Measurements from ENCODE around the gene IPCEF1.
A peak's percentile ranks its signal among the peaks of the same experiment; 100 is the strongest.

IPCEF1 gene

GRCh38 chr6:154373971-154374370 lies 17.4 kb upstream of the IPCEF1 start:
- no peak for TF ChIP-seq CTCF (IDR thresholded peaks at IDR 0.05; ENCODE audit: low read depth, low read length)
- H3K4me3 ChIP-seq (ENCODE audit: low read depth, low read length) = no peak overlapping the region

DNA sequence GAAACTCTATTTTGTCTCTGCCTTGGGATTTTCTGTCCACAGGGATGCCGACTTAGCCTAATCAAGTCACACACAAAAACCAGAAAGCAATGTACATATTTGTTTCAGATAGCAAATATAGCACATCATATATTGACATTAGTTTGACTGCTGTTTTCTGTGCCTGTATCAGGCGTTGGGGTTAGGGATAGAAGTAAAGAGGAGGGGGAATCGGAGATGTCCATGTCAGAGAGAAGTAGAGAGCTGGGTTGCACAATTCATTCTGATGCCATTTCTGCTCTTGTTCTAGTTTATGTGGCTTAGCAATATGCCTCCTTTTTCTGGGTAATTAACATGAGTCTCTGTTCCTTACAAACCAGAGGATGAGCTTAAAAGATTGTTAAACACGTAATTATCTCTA lies 14.7 kb upstream of the IPCEF1 start:
- H3K4me3 ChIP-seq (ENCODE audit: low read depth, low read length) = no peak overlapping the region
- no peak for TF ChIP-seq CTCF (IDR thresholded peaks at IDR 0.05; ENCODE audit: low read depth, low read length)

DNA sequence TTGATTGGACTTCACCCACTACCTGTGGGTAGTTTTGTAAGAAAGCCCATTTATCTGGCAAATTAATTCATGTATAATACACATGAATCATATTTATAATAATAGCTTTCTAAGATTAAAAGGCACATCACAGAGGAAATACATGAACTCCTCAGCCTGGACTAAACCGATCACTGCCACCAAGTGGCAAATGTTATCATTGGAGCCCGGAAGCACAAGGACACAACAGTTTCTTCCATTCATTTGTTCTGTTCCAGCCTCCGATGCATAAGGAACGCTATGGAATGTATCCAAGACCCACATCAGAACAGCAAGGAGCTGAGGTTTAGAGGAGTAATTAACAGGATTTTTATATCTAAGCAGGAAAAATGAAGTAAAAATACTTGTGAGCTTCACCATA lies 13.9 kb upstream of the IPCEF1 start:
- peak; percentile 32; the same call in 1 of the 2 replicates for TF ChIP-seq CTCF (IDR thresholded peaks at IDR 0.05; ENCODE audit: low read depth, low read length)
- H3K4me3 ChIP-seq (ENCODE audit: low read depth, low read length) = no peak overlapping the region

GRCh38 chr6:154367839-154368695 lies 11.5 kb upstream of the IPCEF1 start:
- no peak for TF ChIP-seq CTCF (IDR thresholded peaks at IDR 0.05; ENCODE audit: low read depth, low read length)

GRCh38 chr6:154367336-154367735 lies 10.7 kb upstream of the IPCEF1 start:
- no peak overlapping the region for H3K4me3 ChIP-seq (ENCODE audit: low read depth, low read length)
- no peak for TF ChIP-seq CTCF (IDR thresholded peaks at IDR 0.05; ENCODE audit: low read depth, low read length)

More at GRCh38 chr6:154367839-154368695, 11.5 kb upstream of the IPCEF1 start:
- H3K4me3 ChIP-seq (ENCODE audit: low read depth, low read length) = no peak overlapping the region

- no peak overlapping the region for H3K4me3 ChIP-seq (ENCODE audit: low read depth, low read length)
- TF ChIP-seq CTCF (IDR thresholded peaks at IDR 0.05; ENCODE audit: low read depth, low read length) = no peak
Observed at GRCh38 chr6:154363821-154364220, 7.2 kb upstream of the IPCEF1 start.

DNA sequence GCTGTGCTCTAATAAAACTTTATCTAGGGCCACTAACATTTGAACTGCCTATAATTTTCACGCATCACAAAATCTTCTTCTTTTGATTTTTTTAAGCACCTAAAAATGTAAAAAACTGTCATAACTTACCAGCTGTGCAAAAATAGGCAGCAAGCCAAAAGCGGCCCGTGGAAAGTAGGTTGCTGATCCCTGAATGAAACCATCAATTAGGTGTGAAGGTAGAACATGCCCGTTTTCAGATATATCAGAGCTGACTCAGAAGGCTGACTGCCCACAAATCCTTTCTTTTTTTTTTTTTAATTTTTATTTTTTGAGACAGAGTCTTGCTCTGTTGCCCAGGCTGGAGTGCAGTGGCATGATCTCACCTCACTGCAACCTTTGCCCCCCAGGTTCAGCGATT lies 4.9 kb upstream of the IPCEF1 start:
- H3K4me3 ChIP-seq (ENCODE audit: low read depth, low read length) = no peak overlapping the region
- TF ChIP-seq CTCF (IDR thresholded peaks at IDR 0.05; ENCODE audit: low read depth, low read length) = no peak

Data from WI38 (cell line).